ENCODE data around the gene FKBP2.
A peak's percentile ranks its signal among the peaks of the same experiment; 100 is the strongest.

Gene FKBP2

GRCh38 chr11:64219354-64219684, 21.6 kb upstream of the FKBP2 start:
- no peak for DNase-seq (ENCODE audit: low read depth)

GRCh38 chr11:64219755-64220154, 21.1 kb upstream of the FKBP2 start:
- DNase-seq (ENCODE audit: low read depth): no peak

- no peak for DNase-seq (ENCODE audit: low read depth)
Observed at GRCh38 chr11:64220271-64220670, 20.6 kb upstream of the FKBP2 start.

GRCh38 chr11:64220798-64221197, 20.1 kb upstream of the FKBP2 start:
- no peak for DNase-seq (ENCODE audit: low read depth)

GRCh38 chr11:64222651-64223000, 18.3 kb upstream of the FKBP2 start:
- no peak for DNase-seq (ENCODE audit: low read depth)

- DNase-seq (ENCODE audit: low read depth): no peak
Observed at GRCh38 chr11:64223001-64223651, 17.8 kb upstream of the FKBP2 start.

GRCh38 chr11:64224151-64224890, 16.6 kb upstream of the FKBP2 start:
- DNase-seq (ENCODE audit: low read depth): no peak

GRCh38 chr11:64224891-64225607, 15.8 kb upstream of the FKBP2 start:
- DNase-seq (ENCODE audit: low read depth): no peak

GRCh38 chr11:64225608-64226506, 15.0 kb upstream of the FKBP2 start, which contains the start of the genes NUDT22 and TRPT1:
Gene NUDT22, plus strand, starts transcription at chr11:64226274. Its CDS starts 379 bp downstream, at chr11:64226653.
Gene TRPT1, minus strand, starts transcription at chr11:64226186. Its CDS starts 326 bp downstream, at chr11:64225860.
- peak; percentile 88 for DNase-seq (ENCODE audit: low read depth)

- DNase-seq (ENCODE audit: low read depth): peak; percentile 29
Observed at GRCh38 chr11:64226507-64227051, 14.3 kb upstream of the FKBP2 start.

- no peak for DNase-seq (ENCODE audit: low read depth)
Observed at GRCh38 chr11:64227405-64227956, 13.4 kb upstream of the FKBP2 start.

GRCh38 chr11:64229090-64229743, 11.7 kb upstream of the FKBP2 start:
- DNase-seq (ENCODE audit: low read depth): no peak

GRCh38 chr11:64229744-64230170, 11.1 kb upstream of the FKBP2 start:
- no peak for DNase-seq (ENCODE audit: low read depth)

GRCh38 chr11:64230171-64230984, 10.5 kb upstream of the FKBP2 start, which contains the start of gene DNAJC4:
Gene DNAJC4, plus strand, starts transcription at chr11:64230548. Its CDS starts 307 bp downstream, at chr11:64230855.
- peak; percentile 84 for DNase-seq (ENCODE audit: low read depth)

- no peak for DNase-seq (ENCODE audit: low read depth)
Observed at GRCh38 chr11:64230985-64231365, 9.9 kb upstream of the FKBP2 start.

- DNase-seq (ENCODE audit: low read depth): no peak
Observed at GRCh38 chr11:64231546-64231945, 9.3 kb upstream of the FKBP2 start.

GRCh38 chr11:64232182-64232966, 8.5 kb upstream of the FKBP2 start:
- DNase-seq (ENCODE audit: low read depth): no peak

GRCh38 chr11:64232967-64233315, 8.0 kb upstream of the FKBP2 start:
- no peak for DNase-seq (ENCODE audit: low read depth)

- peak; percentile 66 for DNase-seq (ENCODE audit: low read depth)
Observed at GRCh38 chr11:64233913-64234586, 6.8 kb upstream of the FKBP2 start, which contains the start of gene VEGFB. Gene VEGFB, plus strand, starts transcription at chr11:64234584. Its CDS starts 250 bp downstream, at chr11:64234834.

All from activated T-helper 9 cell treated with anti-CD3 and anti-CD28 coated beads, Interleukin-2, amount 50 U/mL, for 16 hours (primary cell).